Type B pancreatic cell (in vitro differentiated cells): ENCODE data around the gene PALD1. TPM values are rescaled to one million over a fixed set of nuclear protein-coding genes. Genes with fewer than 3 reads are reported as not detected.
A peak's percentile ranks its signal among the peaks of the same experiment; 100 is the strongest.

Experiments used
- DNase-seq: peaks from one replicate; pipeline ENCODE4 v3.0.0; 2021; ENCODE audit warnings: mixed read lengths; ENCODE audit not compliant: unreplicated experiment; ENCODE audit errors: extremely low spot score
- H3K27ac Mint-ChIP-seq: 2 replicates; pipeline ENCODE4 v1.8.0; 2021; ENCODE audit warnings: mild to moderate bottlenecking, mixed read lengths
- H3K27me3 Mint-ChIP-seq: 2 replicates; pipeline ENCODE4 v1.8.0; 2021; ENCODE audit warnings: mixed read lengths
- H3K36me3 Mint-ChIP-seq: 2 replicates; pipeline ENCODE4 v1.8.0; 2021; ENCODE audit warnings: mixed read lengths
- H3K4me1 Mint-ChIP-seq: one replicate; pipeline ENCODE4 v1.8.0; 2021; ENCODE audit warnings: mixed read lengths; ENCODE audit not compliant: unreplicated experiment
- H3K4me3 Mint-ChIP-seq: 2 replicates; pipeline ENCODE4 v1.8.0; 2021; ENCODE audit warnings: mild to moderate bottlenecking, mixed read lengths
- H3K9me3 Mint-ChIP-seq: 2 replicates; pipeline ENCODE4 v1.8.0; 2021; ENCODE audit warnings: mixed read lengths
- CTCF ChIP-seq: fragments of 200-600 bp; sonication (generic); conservative IDR thresholded peaks from 2 replicates; pipeline ENCODE4 v1.5.0; 2021; ENCODE audit warnings: antibody characterized with exemption, mild to moderate bottlenecking
- total RNA-seq: library from RNA; stranded (reverse); gene quantifications from 2 replicates; pipeline ENCODE4 v1.2.1, GENCODE V29; 2021; ENCODE audit warnings: low replicate concordance

Gene PALD1
- total RNA-seq, 1 donor from 2014 or later, result 9.6 TPM

GRCh38 chr10:70441895-70442309, 36.7 kb upstream of the PALD1 start:
- no peak overlapping the region for H3K27ac Mint-ChIP-seq
- peaks cover 78% of the 10 kb centered on the region for H3K27me3 Mint-ChIP-seq
- TF ChIP-seq CTCF, result no peak
- peaks cover 7% of the 10 kb centered on the region for H3K36me3 Mint-ChIP-seq
- no peak for DNase-seq
- H3K4me3 Mint-ChIP-seq, result peak overlapping the region; percentile 44
- no peaks in the 10 kb centered on the region for H3K9me3 Mint-ChIP-seq
- peaks cover 9% of the 10 kb centered on the region for H3K4me1 Mint-ChIP-seq

GRCh38 chr10:70442332-70442988, 36.1 kb upstream of the PALD1 start:
- Mint-ChIP-seq H3K4me3 (peak overlapping the region; percentile 61), H3K27ac (no peak overlapping the region)

GRCh38 chr10:70444744-70445143, 33.8 kb upstream of the PALD1 start:
- Mint-ChIP-seq H3K36me3 (peaks cover 7% of the 10 kb centered on the region), H3K27me3 (peaks cover 59% of the 10 kb centered on the region), H3K27ac (no peak overlapping the region), H3K9me3 (no peaks in the 10 kb centered on the region), H3K4me1 (peaks cover 9% of the 10 kb centered on the region), H3K4me3 (no peak overlapping the region)
- no peak for DNase-seq
- no peak for TF ChIP-seq CTCF

More at GRCh38 chr10:70442332-70442988, 36.1 kb upstream of the PALD1 start:
- TF ChIP-seq CTCF, result no peak
- H3K9me3 Mint-ChIP-seq, result no peaks in the 10 kb centered on the region
- peaks cover 7% of the 10 kb centered on the region for H3K36me3 Mint-ChIP-seq
- peaks cover 73% of the 10 kb centered on the region for H3K27me3 Mint-ChIP-seq
- DNase-seq, result no peak
- peaks cover 9% of the 10 kb centered on the region for H3K4me1 Mint-ChIP-seq

- Mint-ChIP-seq H3K4me1 (peaks cover 4% of the 10 kb centered on the region), H3K27me3 (peaks cover 50% of the 10 kb centered on the region), H3K36me3 (peaks cover 3% of the 10 kb centered on the region), H3K27ac (no peak overlapping the region), H3K4me3 (no peak overlapping the region), H3K9me3 (no peaks in the 10 kb centered on the region)
- DNase-seq, result no peak
- no peak for TF ChIP-seq CTCF
Measured at GRCh38 chr10:70445718-70446657, 32.6 kb upstream of the PALD1 start.

GRCh38 chr10:70448236-70448635, 30.3 kb upstream of the PALD1 start:
- Mint-ChIP-seq H3K9me3 (no peaks in the 10 kb centered on the region), H3K36me3 (peaks cover 3% of the 10 kb centered on the region), H3K27ac (no peak overlapping the region), H3K4me1 (no peaks in the 10 kb centered on the region), H3K27me3 (peaks cover 28% of the 10 kb centered on the region), H3K4me3 (no peak overlapping the region)
- TF ChIP-seq CTCF, result no peak
- DNase-seq, result no peak
